Limb (tissue), 2 donors: ENCODE data around the gene PRMT5.
A peak's percentile ranks its signal among the peaks of the same experiment; 100 is the strongest.

Experiments used
- DNase-seq, 2 donors: peaks; one replicate each; pipeline ENCODE4 v3.0.0-alpha.2; 2016; ENCODE audit errors: extremely low spot score in 2 of 2

Gene PRMT5

GRCh38 chr14:22878271-22879246 is 50.6 kb downstream of the PRMT5 start:
- no peak for DNase-seq

GRCh38 chr14:22877000-22877501 is 52.1 kb downstream of the PRMT5 start:
- DNase-seq, result no peak

DNA sequence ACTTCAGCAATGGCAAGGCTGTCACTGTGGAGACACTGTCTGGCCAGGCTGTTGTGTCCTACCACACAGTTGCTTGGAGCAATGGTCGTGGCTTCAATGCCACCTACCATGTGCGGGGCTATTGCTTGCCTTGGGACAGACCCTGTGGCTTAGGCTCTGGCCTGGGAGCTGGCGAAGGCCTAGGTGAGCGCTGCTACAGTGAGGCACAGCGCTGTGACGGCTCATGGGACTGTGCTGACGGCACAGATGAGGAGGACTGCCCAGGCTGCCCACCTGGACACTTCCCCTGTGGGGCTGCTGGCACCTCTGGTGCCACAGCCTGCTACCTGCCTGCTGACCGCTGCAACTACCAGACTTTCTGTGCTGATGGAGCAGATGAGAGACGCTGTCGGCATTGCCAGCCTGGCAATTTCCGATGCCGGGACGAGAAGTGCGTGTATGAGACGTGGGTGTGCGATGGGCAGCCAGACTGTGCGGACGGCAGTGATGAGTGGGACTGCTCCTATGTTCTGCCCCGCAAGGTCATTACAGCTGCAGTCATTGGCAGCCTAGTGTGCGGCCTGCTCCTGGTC is 53.3 kb downstream of the PRMT5 start:
- no peak for DNase-seq

DNA sequence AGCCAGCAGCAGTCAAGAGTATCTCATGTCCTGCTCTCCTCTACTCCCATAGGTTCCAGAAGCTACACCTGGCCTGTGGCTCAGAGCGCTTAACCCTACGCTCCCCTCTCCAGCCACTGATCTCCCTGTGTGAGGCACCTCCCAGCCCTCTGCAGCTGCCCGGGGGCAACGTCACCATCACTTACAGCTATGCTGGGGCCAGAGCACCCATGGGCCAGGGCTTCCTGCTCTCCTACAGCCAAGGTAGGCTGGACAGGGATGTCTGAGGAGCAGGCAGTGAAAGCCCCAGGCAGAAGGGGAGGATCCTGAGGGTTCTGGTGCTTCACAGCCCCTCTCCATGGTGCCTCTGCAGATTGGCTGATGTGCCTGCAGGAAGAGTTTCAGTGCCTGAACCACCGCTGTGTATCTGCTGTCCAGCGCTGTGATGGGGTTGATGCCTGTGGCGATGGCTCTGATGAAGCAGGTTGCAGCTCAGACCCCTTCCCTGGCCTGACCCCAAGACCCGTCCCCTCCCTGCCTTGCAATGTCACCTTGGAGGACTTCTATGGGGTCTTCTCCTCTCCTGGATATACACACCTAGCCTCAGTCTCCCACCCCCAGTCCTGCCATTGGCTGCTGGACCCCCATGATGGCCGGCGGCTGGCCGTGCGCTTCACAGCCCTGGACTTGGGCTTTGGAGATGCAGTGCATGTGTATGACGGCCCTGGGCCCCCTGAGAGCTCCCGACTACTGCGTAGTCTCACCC is 54.0 kb downstream of the PRMT5 start:
- DNase-seq, result no peak

DNA sequence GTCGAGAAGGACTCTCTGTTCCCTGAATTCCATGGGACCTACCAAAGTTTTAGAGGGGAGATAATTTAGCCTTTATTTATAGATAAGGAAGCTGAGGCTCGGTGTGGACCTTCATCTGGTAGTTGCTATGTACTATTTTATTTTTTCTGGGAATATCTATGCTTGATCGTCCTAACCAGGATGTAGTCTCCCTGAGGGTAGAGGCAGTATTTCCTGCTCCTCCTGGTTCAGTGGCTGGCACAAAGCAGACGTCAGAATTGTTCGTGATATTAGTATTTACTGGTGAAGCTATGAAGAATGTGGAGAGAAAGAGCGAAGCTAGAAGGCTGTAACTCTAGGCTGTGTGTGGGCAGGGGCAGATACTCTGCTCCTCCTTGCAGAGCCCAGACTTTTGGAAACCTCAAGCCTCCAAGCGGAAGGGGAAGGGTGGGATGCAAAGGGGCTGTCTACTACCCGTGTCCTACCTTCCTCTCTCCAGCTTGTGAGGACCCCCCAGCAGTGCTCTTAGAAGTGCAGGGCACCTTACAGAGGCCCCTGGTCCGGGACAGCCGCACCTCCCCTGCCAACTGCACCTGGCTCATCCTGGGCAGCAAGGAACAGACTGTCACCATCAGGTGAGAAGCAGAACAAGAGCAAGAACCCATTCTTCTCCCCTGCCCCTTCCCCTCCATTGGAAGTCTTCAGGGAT is 56.2 kb downstream of the PRMT5 start:
- no peak for DNase-seq

GRCh38 chr14:22872033-22872832 is 56.9 kb downstream of the PRMT5 start:
- peak; percentile 88 to 89 for DNase-seq

- peak; percentile 88 to 89 for DNase-seq
Measured at GRCh38 chr14:22871224-22872032, 57.7 kb downstream of the PRMT5 start, which contains the start of gene LRP10. LRP10 (plus strand) TSS chr14:22871740; CDS start chr14:22872304, 564 bp downstream.

GRCh38 chr14:22870811-22871223 is 58.4 kb downstream of the PRMT5 start:
- DNase-seq, result no peak
